NCI-H82 treated with DMSO at 0.1 percent for 48 hours (cell line): ENCODE measurements around the gene SLC25A33.

Experiments
- DNase-seq: peaks from one replicate; lab custom pipeline; 2025; ENCODE audit not compliant: unreplicated experiment; lab: John Stamatoyannopoulos, UW

Gene SLC25A33

GRCh38 chr1:9599741-9600140 is 60.5 kb downstream of the SLC25A33 start:
- DNase-seq, result no peak

- no peak for DNase-seq
Measured at GRCh38 chr1:9600861-9601834, 61.9 kb downstream of the SLC25A33 start.

GRCh38 chr1:9601942-9602793 is 62.9 kb downstream of the SLC25A33 start:
- DNase-seq, result no peak

GRCh38 chr1:9602794-9603167 is 63.5 kb downstream of the SLC25A33 start:
- no peak for DNase-seq

- DNase-seq, result no peak
Measured at GRCh38 chr1:9603307-9603706, 64.0 kb downstream of the SLC25A33 start.

- DNase-seq, result no peak
Measured at GRCh38 chr1:9603766-9604753, 64.8 kb downstream of the SLC25A33 start.

- DNase-seq, result no peak
Measured at GRCh38 chr1:9604836-9605235, 65.6 kb downstream of the SLC25A33 start.

- no peak for DNase-seq
Measured at GRCh38 chr1:9605946-9606455, 66.7 kb downstream of the SLC25A33 start.

- DNase-seq, result no peak
Measured at GRCh38 chr1:9606458-9606857, 67.2 kb downstream of the SLC25A33 start.

- no peak for DNase-seq
Measured at GRCh38 chr1:9606948-9607347, 67.7 kb downstream of the SLC25A33 start.

- no peak for DNase-seq
Measured at GRCh38 chr1:9607352-9607751, 68.1 kb downstream of the SLC25A33 start.

- no peak for DNase-seq
Measured at GRCh38 chr1:9609998-9610397, 70.7 kb downstream of the SLC25A33 start.

GRCh38 chr1:9610548-9610947 is 71.3 kb downstream of the SLC25A33 start:
- DNase-seq, result no peak

GRCh38 chr1:9611716-9612115 is 72.5 kb downstream of the SLC25A33 start:
- no peak for DNase-seq

GRCh38 chr1:9612162-9612845 is 73.0 kb downstream of the SLC25A33 start:
- DNase-seq, result no peak

- no peak for DNase-seq
Measured at GRCh38 chr1:9612871-9613624, 73.8 kb downstream of the SLC25A33 start.

GRCh38 chr1:9613625-9614299 is 74.5 kb downstream of the SLC25A33 start:
- no peak for DNase-seq

GRCh38 chr1:9615316-9616063 is 76.2 kb downstream of the SLC25A33 start:
- DNase-seq, result no peak
